HEK293T (cell line): Measurements from ENCODE around the gene PLCZ1.

Experiments used
- SUZ12 ChIP-seq: fragments of 450-650 bp; IDR thresholded peaks from 2 replicates; pipeline ENCODE4 v1.6.1; 2016; ENCODE audit warnings: mild to moderate bottlenecking
- ZNF384 ChIP-seq: fragments of 450-650 bp; IDR thresholded peaks from 2 replicates; pipeline ENCODE4 v1.6.1; 2016

- TF ChIP-seq SUZ12 (no peak), ZNF384 (no peak)
Observed at GRCh38 chr12:18723752-18724151, 14.1 kb downstream of the PLCZ1 start.
